HepG2 (cell line): ENCODE data around the gene MAJIN. TPM values are rescaled to one million over a fixed set of nuclear protein-coding genes. Genes with fewer than 3 reads are reported as not detected.

Source experiments
- ATAC-seq: fragments of 200-7000 bp; cut with Tn5 transposase; 3 replicates; pipeline ENCODE4 v1.9.1; 2020; ENCODE audit warnings: mild to moderate bottlenecking, moderate library complexity
- BruUV-seq: library from RNA; stranded (reverse); fragments of 400-500 nt; replicated peaks from 2 replicates; lab custom pipeline; 2021; lab: Mats Ljungman, UMichigan
- CTCF ChIA-PET: fragments of 300-600 bp; formaldehyde crosslinking; extraction: SDS; loops from one replicate; lab custom pipeline; 2021; ENCODE audit warnings: low total read pairs, inconsistent platforms, low intra/inter-chr PET ratio; lab: Yijun Ruan, JAX
- POLR2A ChIA-PET: fragments of 350-600 bp; sonication (Branson Sonifier 250); formaldehyde crosslinking; loops from one replicate; lab custom pipeline; 2020; ENCODE audit warnings: antibody characterized with exemption, inconsistent platforms; lab: Yijun Ruan, JAX
- DNase-seq: peaks from one replicate; pipeline ENCODE4 v3.0.0-alpha.2; 2015; ENCODE audit warnings: low spot score
- FAIRE-seq: peaks from 3 replicates; lab custom pipeline; 2011; peaks lifted over from hg19 to GRCh38; lab: Jason Lieb, UNC
- H2AFZ ChIP-seq: one replicate; pipeline ENCODE4 v1.6.1; 2011; ENCODE audit warnings: low read length, inconsistent platforms
- H3K27ac ChIP-seq: fragments of 300-600 bp; 3 replicates; pipeline ENCODE4 v1.8.0; 2011; ENCODE audit warnings: mixed run types, mild to moderate bottlenecking, mixed read lengths, low read length, inconsistent platforms; ENCODE audit not compliant: insufficient read depth; ENCODE audit errors: extremely low read length
- H3K27me3 ChIP-seq, 2 experiments: fragments of 200-600 bp in 1 of 2; 2 replicates in 1 of 2; 3 replicates in 1 of 2; pipeline versions ENCODE4 v1.6.0 to v1.8.0; 2011; ENCODE audit warnings: low read length in 2 of 2, mild to moderate bottlenecking in 2 of 2, moderate library complexity in 2 of 2, inconsistent platforms in 1 of 2; ENCODE audit not compliant: insufficient read depth in 2 of 2, control insufficient read depth in 1 of 2
- H3K36me3 ChIP-seq, 2 experiments: fragments of 200-600 bp in 1 of 2; replicated peaks in 1 of 2; 2 replicates in 1 of 2; 3 replicates in 1 of 2; pipeline versions ENCODE4 v1.5.1 to v1.8.0; 2011; ENCODE audit warnings: low read length in 2 of 2, inconsistent platforms in 1 of 2; ENCODE audit not compliant: insufficient read depth in 2 of 2, control insufficient read depth in 1 of 2
- H3K4me1 ChIP-seq: 2 replicates; pipeline ENCODE4 v1.5.1; 2012; ENCODE audit warnings: low read length, inconsistent platforms; ENCODE audit not compliant: insufficient read depth
- H3K4me2 ChIP-seq: 2 replicates; pipeline ENCODE4 v1.6.0; 2011; ENCODE audit warnings: low read depth, low read length, inconsistent platforms
- H3K4me3 ChIP-seq, 3 experiments: fragments of 200-600 bp in 1 of 3; sonication (generic), shearing (Covaris generic) in 1 of 3; replicated peaks in 1 of 3; 2 replicates each; pipeline ENCODE4 v1.5.1; 2011 to 2016; ENCODE audit warnings: low read length in 3 of 3, inconsistent platforms in 2 of 3, low read depth in 2 of 3, mild to moderate bottlenecking in 2 of 3, control low read depth in 1 of 3, mixed read lengths in 1 of 3; ENCODE audit not compliant: insufficient read depth in 1 of 3
- H3K79me2 ChIP-seq: one replicate; pipeline ENCODE4 v1.6.1; 2011; ENCODE audit warnings: low read length, inconsistent platforms; ENCODE audit not compliant: insufficient read depth
- H3K9ac ChIP-seq: 2 replicates; pipeline ENCODE4 v1.6.0; 2011; ENCODE audit warnings: mild to moderate bottlenecking, low read depth, low read length, inconsistent platforms; ENCODE audit not compliant: insufficient read depth
- H3K9me3 ChIP-seq: 2 replicates; pipeline ENCODE4 v1.5.1; 2012; ENCODE audit warnings: mild to moderate bottlenecking, low read length
- H4K20me1 ChIP-seq: 2 replicates; pipeline ENCODE4 v1.6.0; 2011; ENCODE audit warnings: inconsistent platforms, mild to moderate bottlenecking, low read length, moderate library complexity; ENCODE audit not compliant: insufficient read depth
- NCOA2 ChIP-seq: sonication (generic); formaldehyde crosslinking; IDR thresholded peaks from 2 replicates; pipeline ENCODE4 v1.8.0; 2022; ENCODE audit warnings: inconsistent platforms
- NFKB2 ChIP-seq: sonication (generic); formaldehyde crosslinking; IDR thresholded peaks from 2 replicates; pipeline ENCODE4 v1.4.0; 2020; ENCODE audit warnings: missing genetic modification reagents, borderline replicate concordance
- NR2F2 ChIP-seq: IDR thresholded peaks from 2 replicates; pipeline ENCODE4 v1.6.1; 2012; ENCODE audit warnings: low read depth, inconsistent platforms, borderline replicate concordance
- PAXIP1 ChIP-seq: sonication (generic); formaldehyde crosslinking; conservative IDR thresholded peaks from 2 replicates; pipeline ENCODE4 v1.4.0; 2020; ENCODE audit warnings: mild to moderate bottlenecking, missing genetic modification reagents, moderate library complexity
- RFXANK ChIP-seq: IDR thresholded peaks from 2 replicates; pipeline ENCODE4 v1.6.1; 2016
- SETDB1 ChIP-seq: sonication (generic); formaldehyde crosslinking; IDR thresholded peaks from 2 replicates; pipeline ENCODE4 v1.5.1; 2020; ENCODE audit warnings: missing genetic modification reagents, mild to moderate bottlenecking, borderline replicate concordance
- SOX6 ChIP-seq, 2 experiments: fragments of 450-650 bp in 1 of 2; sonication (generic) in 1 of 2; formaldehyde crosslinking in 1 of 2; IDR thresholded peaks; 2 replicates each; pipeline versions ENCODE4 v1.4.0 to v1.6.1; 2017 to 2020; ENCODE audit warnings: antibody characterized with exemption in 1 of 2, mild to moderate bottlenecking in 1 of 2, missing genetic modification reagents in 1 of 2
- ZBTB14 ChIP-seq: sonication (generic); formaldehyde crosslinking; IDR thresholded peaks from 2 replicates; pipeline ENCODE4 v1.4.0; 2020; ENCODE audit warnings: missing genetic modification reagents
- ZNF20 ChIP-seq: sonication (generic); formaldehyde crosslinking; IDR thresholded peaks from 2 replicates; pipeline ENCODE4 v1.4.0; 2020; ENCODE audit warnings: mild to moderate bottlenecking, moderate library complexity, missing genetic modification reagents
- ZNF501 ChIP-seq: sonication (generic); formaldehyde crosslinking; IDR thresholded peaks from 2 replicates; pipeline ENCODE4 v1.5.1; 2020; ENCODE audit warnings: mild to moderate bottlenecking, moderate library complexity, missing genetic modification reagents
- ZNF557 ChIP-seq: sonication (generic); formaldehyde crosslinking; IDR thresholded peaks from 2 replicates; pipeline ENCODE4 v1.4.0; 2020; ENCODE audit warnings: missing genetic modification reagents
- ZNF709 ChIP-seq: sonication (generic); formaldehyde crosslinking; IDR thresholded peaks from 2 replicates; pipeline ENCODE4 v1.5.0; 2020; ENCODE audit warnings: mild to moderate bottlenecking, missing genetic modification reagents
- ZNF780A ChIP-seq: sonication (generic); formaldehyde crosslinking; IDR thresholded peaks from 2 replicates; pipeline ENCODE4 v1.8.0; 2022; ENCODE audit warnings: mild to moderate bottlenecking, missing genetic modification reagents, moderate library complexity
- ZNF790 ChIP-seq: sonication (generic); formaldehyde crosslinking; IDR thresholded peaks from 2 replicates; pipeline ENCODE4 v1.8.0; 2022; ENCODE audit warnings: missing genetic modification reagents, mild to moderate bottlenecking, borderline replicate concordance
- ZSCAN20 ChIP-seq: sonication (generic); formaldehyde crosslinking; IDR thresholded peaks from 2 replicates; pipeline ENCODE4 v1.4.0; 2020; ENCODE audit warnings: missing genetic modification reagents, mild to moderate bottlenecking, borderline replicate concordance
- WGBS: methylation state at CpG from one replicate; pipeline ENCODE4 v1.1.6; 2017; ENCODE audit warnings: low lambda C conversion rate; 5-methylcytosine and 5-hydroxymethylcytosine counted together
- in situ Hi-C: cut with HindIII; loops from 2 replicates; pipeline ENCODE4 v1.10.0; 2017; ENCODE audit warnings: low pct_unique_long_range_greater_than_20kb; ENCODE audit not compliant: extremely low pct_ligation_motif_present
- intact Hi-C: fragments of 100-400 bp; cut with micrococcal nuclease; formaldehyde crosslinking; loops from one replicate; pipeline ENCODE4 v1.10.0; 2022; ENCODE audit not compliant: unreplicated experiment
- polyA plus RNA-seq, 8 experiments: library from polyadenylated mRNA; depleted of rRNA in 3 of 8; stranded (reverse) in 7 of 8; unstranded in 1 of 8; fragments of >200 nt; fragmentation: Illumina TruSeq in 4 of 8; extraction: Trizol in 4 of 8; gene quantifications; 2 replicates each; pipeline versions ENCODE4 v1.2.1 to v1.2.3, GENCODE V29; 2011 to 2016; ENCODE audit warnings: low read depth in 4 of 8, missing spikeins in 1 of 8, mixed read lengths in 1 of 8; ENCODE audit not compliant: insufficient read depth in 1 of 8
- total RNA-seq, 5 experiments: library from RNA; depleted of rRNA; stranded (reverse); fragments of >200 nt; fragmentation: Illumina TruSeq; extraction: Trizol; gene quantifications; 2 replicates each; pipeline ENCODE4 v1.2.3, GENCODE V29; 2016; ENCODE audit warnings: low read depth in 1 of 5
- TF ChIP-seq, protein P1 (sequence below): sonication (generic); formaldehyde crosslinking; IDR thresholded peaks from 2 replicates; pipeline ENCODE4 v1.4.0; 2020; ENCODE audit warnings: missing genetic modification reagents, borderline replicate concordance

Gene MAJIN
- total and polyA plus RNA-seq, 2 of the 13 experiments (the other 11 are each of a cell fraction or from before 2014, with no cell fraction given): not detected

GRCh38 chr11:65019824-65020223 lies 47.9 kb upstream of the MAJIN start:
- POLR2A ChIA-PET: interaction anchor here (0.8 to 1.5 kb wide), 6 partner anchors 21 to 92 kb away, joined by 3 to 5 read pairs (median 4); partner anchors contain the start of genes SAC3D1, TM7SF2 and VPS51
- Histone ChIP-seq H3K4me3 (no peak overlapping the region), H3K4me2 (peak overlapping the region; percentile 25; the same call in 1 of the 2 replicates), H3K36me3 (no peaks in the 10 kb centered on the region), H2AFZ (no peak overlapping the region), H3K27me3 (no peaks in the 10 kb centered on the region), H3K4me1 (peaks cover 72% of the 10 kb centered on the region), H4K20me1 (no peaks in the 10 kb centered on the region), H3K9ac (no peak overlapping the region), H3K9me3 (no peaks in the 10 kb centered on the region), H3K79me2 (no peaks in the 10 kb centered on the region), H3K27ac (peak overlapping the region; percentile 57)
- ATAC-seq (peak; percentile 61), DNase-seq (peak; percentile 57), FAIRE-seq (peak; percentile 64)
- CTCF ChIA-PET: no interaction called here
- 22% methylated on average over 7 of the region's 7 CpGs for WGBS
- intact Hi-C loops: no loop called here
- BruUV-seq: no TSS peak
- in situ Hi-C loops: no loop called here
- TF ChIP-seq ZNF20 (CRISPR knock-in tag): no peak
- no peak for TF ChIP-seq ZSCAN20 (CRISPR knock-in tag)
- no peak for TF ChIP-seq NFKB2 (CRISPR knock-in tag)
- no peak for TF ChIP-seq SETDB1 (CRISPR knock-in tag)
- peak; percentile 35; the same call in 1 of the 2 replicates for TF ChIP-seq NCOA2 (CRISPR knock-in tag)
- TF ChIP-seq ZNF780A (CRISPR knock-in tag): no peak
- no peak for TF ChIP-seq ZNF557
- TF ChIP-seq ZNF501 (CRISPR knock-in tag): no peak
- no peak for TF ChIP-seq ZBTB14 (CRISPR knock-in tag)
- no peak for TF ChIP-seq SOX6 (IDR thresholded peaks at IDR 0.05)
- TF ChIP-seq SOX6 (CRISPR knock-in tag; IDR thresholded peaks at IDR 0.05): 0 out of 2 replicates have a peak, but pooled peaks have one; percentile 24
- no peak for TF ChIP-seq RFXANK (CRISPR knock-in tag)
- no peak for TF ChIP-seq ZNF709 (CRISPR knock-in tag)
- TF ChIP-seq, protein P1, sequence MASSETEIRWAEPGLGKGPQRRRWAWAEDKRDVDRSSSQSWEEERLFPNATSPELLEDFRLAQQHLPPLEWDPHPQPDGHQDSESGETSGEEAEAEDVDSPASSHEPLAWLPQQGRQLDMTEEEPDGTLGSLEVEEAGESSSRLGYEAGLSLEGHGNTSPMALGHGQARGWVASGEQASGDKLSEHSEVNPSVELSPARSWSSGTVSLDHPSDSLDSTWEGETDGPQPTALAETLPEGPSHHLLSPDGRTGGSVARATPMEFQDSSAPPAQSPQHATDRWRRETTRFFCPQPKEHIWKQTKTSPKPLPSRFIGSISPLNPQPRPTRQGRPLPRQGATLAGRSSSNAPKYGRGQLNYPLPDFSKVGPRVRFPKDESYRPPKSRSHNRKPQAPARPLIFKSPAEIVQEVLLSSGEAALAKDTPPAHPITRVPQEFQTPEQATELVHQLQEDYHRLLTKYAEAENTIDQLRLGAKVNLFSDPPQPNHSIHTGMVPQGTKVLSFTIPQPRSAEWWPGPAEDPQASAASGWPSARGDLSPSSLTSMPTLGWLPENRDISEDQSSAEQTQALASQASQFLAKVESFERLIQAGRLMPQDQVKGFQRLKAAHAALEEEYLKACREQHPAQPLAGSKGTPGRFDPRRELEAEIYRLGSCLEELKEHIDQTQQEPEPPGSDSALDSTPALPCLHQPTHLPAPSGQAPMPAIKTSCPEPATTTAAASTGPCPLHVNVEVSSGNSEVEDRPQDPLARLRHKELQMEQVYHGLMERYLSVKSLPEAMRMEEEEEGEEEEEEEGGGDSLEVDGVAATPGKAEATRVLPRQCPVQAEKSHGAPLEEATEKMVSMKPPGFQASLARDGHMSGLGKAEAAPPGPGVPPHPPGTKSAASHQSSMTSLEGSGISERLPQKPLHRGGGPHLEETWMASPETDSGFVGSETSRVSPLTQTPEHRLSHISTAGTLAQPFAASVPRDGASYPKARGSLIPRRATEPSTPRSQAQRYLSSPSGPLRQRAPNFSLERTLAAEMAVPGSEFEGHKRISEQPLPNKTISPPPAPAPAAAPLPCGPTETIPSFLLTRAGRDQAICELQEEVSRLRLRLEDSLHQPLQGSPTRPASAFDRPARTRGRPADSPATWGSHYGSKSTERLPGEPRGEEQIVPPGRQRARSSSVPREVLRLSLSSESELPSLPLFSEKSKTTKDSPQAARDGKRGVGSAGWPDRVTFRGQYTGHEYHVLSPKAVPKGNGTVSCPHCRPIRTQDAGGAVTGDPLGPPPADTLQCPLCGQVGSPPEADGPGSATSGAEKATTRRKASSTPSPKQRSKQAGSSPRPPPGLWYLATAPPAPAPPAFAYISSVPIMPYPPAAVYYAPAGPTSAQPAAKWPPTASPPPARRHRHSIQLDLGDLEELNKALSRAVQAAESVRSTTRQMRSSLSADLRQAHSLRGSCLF (CRISPR knock-in tag): no peak
- TF ChIP-seq PAXIP1: 0 out of 2 replicates have a peak, but pooled peaks have one; percentile 30
- TF ChIP-seq NR2F2: peak; percentile 55
- no peak for TF ChIP-seq ZNF790 (CRISPR knock-in tag)
